B cell (primary cell): ENCODE measurements around the gene POLD2. TPM values are rescaled to one million over a fixed set of nuclear protein-coding genes. Genes with fewer than 3 reads are reported as not detected.

Experiments
- ATAC-seq: fragments of 200-7000 bp; cut with Tn5 transposase; one replicate; pipeline ENCODE4 v1.10.0; 2021; ENCODE audit warnings: low read depth, mild to moderate bottlenecking, moderate number of reproducible peaks, moderate library complexity
- CTCF ChIA-PET: fragments of 350-600 bp; sonication (Branson Sonifier 250); formaldehyde crosslinking; loops from one replicate; lab custom pipeline; 2021; ENCODE audit warnings: antibody characterized with exemption, inconsistent platforms; lab: Charles Lee
- POLR2A ChIA-PET: fragments of 350-600 bp; sonication (Branson Sonifier 250); formaldehyde crosslinking; loops from one replicate; lab custom pipeline; 2021; ENCODE audit warnings: antibody characterized with exemption; lab: Charles Lee
- DNase-seq: peaks from one replicate; pipeline ENCODE4 v3.0.0; 2013
- H2AFZ ChIP-seq: 2 replicates; pipeline ENCODE4 v1.6.1; 2012; ENCODE audit warnings: mild to moderate bottlenecking, low read depth, low read length; ENCODE audit not compliant: insufficient read depth, poor library complexity, severe bottlenecking
- H3K27ac ChIP-seq, 2 donors: 1 replicate in 1 of 2; 2 replicates in 1 of 2; pipeline ENCODE4 v1.5.1; 2012 to 2013; ENCODE audit warnings: low read length in 2 of 2, mild to moderate bottlenecking in 2 of 2, moderate library complexity in 1 of 2
- H3K27me3 ChIP-seq, 4 experiments: fragments of 200-600 bp in 1 of 4; sonication (generic) in 1 of 4; replicated peaks in 1 of 4; 1 replicate in 2 of 4; 2 replicates in 2 of 4; pipeline versions ENCODE4 v1.6.1 to v1.7.0; 2013 to 2016; ENCODE audit warnings: low read length in 3 of 4, mild to moderate bottlenecking in 2 of 4, mixed read lengths in 1 of 4, moderate library complexity in 1 of 4; ENCODE audit not compliant: insufficient read depth in 4 of 4, control insufficient read depth in 3 of 4; ENCODE audit errors: control extremely low read depth in 1 of 4
- H3K36me3 ChIP-seq, 2 experiments: replicated peaks in 1 of 2; 1 replicate in 1 of 2; 2 replicates in 1 of 2; pipeline versions ENCODE4 v1.6.1 to v1.7.1; 2013; ENCODE audit warnings: low read length in 1 of 2; ENCODE audit not compliant: insufficient read depth in 2 of 2, control insufficient read depth in 1 of 2; ENCODE audit errors: control extremely low read depth in 1 of 2, extremely low read depth in 1 of 2
- H3K4me1 ChIP-seq, 2 donors: fragments of 200-600 bp in 1 of 2; sonication (generic) in 1 of 2; 1 replicate in 1 of 2; 2 replicates in 1 of 2; pipeline versions ENCODE4 v1.5.1 to v1.6.1; 2013 to 2017; ENCODE audit warnings: low read length in 2 of 2; ENCODE audit not compliant: control insufficient read depth in 2 of 2, insufficient read depth in 2 of 2
- H3K4me2 ChIP-seq: replicated peaks from 2 replicates; pipeline ENCODE3; 2012; ENCODE audit warnings: mild to moderate bottlenecking, low read depth, low read length; ENCODE audit not compliant: poor library complexity, severe bottlenecking
- H3K4me3 ChIP-seq, 5 experiments: fragments of 200-600 bp in 1 of 5; sonication (generic) in 1 of 5; 1 replicate in 3 of 5; 2 replicates in 2 of 5; pipeline versions ENCODE4 v1.5.1 to v1.7.0; 2011 to 2016; ENCODE audit warnings: low read length in 4 of 5, mild to moderate bottlenecking in 4 of 5, low read depth in 2 of 5, control low read depth in 1 of 5, moderate library complexity in 1 of 5; ENCODE audit not compliant: insufficient read depth in 1 of 5; ENCODE audit errors: control extremely low read depth in 1 of 5, extremely low read depth in 1 of 5
- H3K79me2 ChIP-seq: fragments of 200-600 bp; sonication (generic); one replicate; pipeline ENCODE4 v1.6.0; 2016; ENCODE audit warnings: low read length; ENCODE audit not compliant: control insufficient read depth, insufficient read depth
- H3K9ac ChIP-seq: fragments of 200-600 bp; sonication (generic); 2 replicates; pipeline ENCODE4 v1.6.1; 2017; ENCODE audit warnings: mild to moderate bottlenecking, low read length, moderate library complexity
- H3K9me3 ChIP-seq, 3 donors: one replicate each; pipeline versions ENCODE4 v1.6.1 to v1.7.1; 2013; ENCODE audit warnings: low read length in 2 of 3; ENCODE audit not compliant: control insufficient read depth in 2 of 3, insufficient read depth in 1 of 3; ENCODE audit errors: control extremely low read depth in 1 of 3
- H4K20me1 ChIP-seq: 2 replicates; pipeline ENCODE4 v1.6.0; 2012; ENCODE audit warnings: mild to moderate bottlenecking, low read length; ENCODE audit not compliant: insufficient read depth, control insufficient read depth, poor library complexity, severe bottlenecking
- H3K27ac Mint-ChIP-seq: one replicate; pipeline ENCODE4 v1.8.0; 2021; ENCODE audit warnings: mixed read lengths
- H3K27me3 Mint-ChIP-seq: one replicate; pipeline ENCODE4 v1.8.0; 2021; ENCODE audit warnings: mixed read lengths
- H3K4me1 Mint-ChIP-seq: one replicate; pipeline ENCODE4 v1.8.0; 2021; ENCODE audit warnings: mixed read lengths
- H3K4me3 Mint-ChIP-seq: one replicate; pipeline ENCODE4 v1.8.0; 2021; ENCODE audit warnings: mixed read lengths
- H3K9me3 Mint-ChIP-seq: one replicate; pipeline ENCODE4 v1.8.0; 2022; ENCODE audit warnings: mixed read lengths; ENCODE audit not compliant: insufficient read depth
- EZH2 ChIP-seq: IDR thresholded peaks from 2 replicates; pipeline ENCODE4 v1.6.1; 2012; ENCODE audit warnings: borderline replicate concordance, low read depth, mild to moderate bottlenecking, moderate library complexity, low read length; ENCODE audit not compliant: insufficient read depth, poor library complexity, severe bottlenecking
- WGBS: methylation state at CpG from one replicate; pipeline ENCODE4 v1.1.5; 2013; ENCODE audit warnings: missing lambda C conversion rate; ENCODE audit not compliant: insufficient coverage; 5-methylcytosine and 5-hydroxymethylcytosine counted together
- intact Hi-C: fragments of 100-400 bp; cut with micrococcal nuclease; formaldehyde crosslinking; loops from one replicate; pipeline ENCODE4 v1.10.0; 2022
- polyA plus RNA-seq: library from polyadenylated mRNA; depleted of rRNA; stranded (reverse); fragments of >200 nt; gene quantifications from 2 replicates; pipeline ENCODE4 v1.2.3, GENCODE V29; 2012
- total RNA-seq, 2 donors: library from RNA; stranded (reverse); fragments of 120-200 nt in 1 of 2; gene quantifications; 1 replicate in 1 of 2; 2 replicates in 1 of 2; pipeline versions ENCODE4 v1.2.3 to v1.2.4, GENCODE V29; 2013 to 2022
- TF ChIP-seq, protein P1 (sequence below): fragments of 200-600 bp; IDR thresholded peaks from one replicate; pipeline ENCODE4 v1.8.0; 2022; ENCODE audit warnings: antibody characterized with exemption, mild to moderate bottlenecking

POLD2 gene
- total and polyA plus RNA-seq, 2 donors (not counting 1 experiment from before 2014, with no cell fraction given), result 73.6 to 86.7 TPM

DNA sequence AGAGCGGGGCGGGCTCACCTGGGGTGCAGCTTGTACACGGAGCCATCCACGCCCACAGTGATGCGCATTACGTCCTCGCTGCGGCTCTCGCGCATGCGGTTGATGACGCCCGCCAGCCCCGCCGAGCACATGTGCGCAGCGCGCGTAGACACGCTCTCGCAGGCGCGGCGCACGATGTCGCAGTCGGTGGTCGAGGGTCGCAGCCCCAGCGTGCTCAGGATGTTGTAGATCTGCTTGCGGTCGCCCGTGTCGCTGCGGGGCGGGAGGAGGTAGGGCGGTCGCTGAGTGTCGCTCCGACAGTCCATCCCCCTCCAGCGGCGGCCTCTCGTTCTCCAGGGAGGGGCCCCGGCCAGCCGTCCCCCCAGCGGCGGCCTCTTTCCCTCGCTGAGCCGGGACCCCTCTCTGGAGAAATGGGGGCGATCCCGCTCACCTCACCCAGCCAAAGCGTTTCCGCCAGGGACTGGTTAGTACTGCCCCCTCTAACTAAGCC is 22.2 kb upstream of the POLD2 start:
- CTCF ChIA-PET, result no interaction called here
- Histone ChIP-seq H3K36me3 (no peaks in the 10 kb centered on the region), H3K4me3 (peak overlapping the region in 4 of 5 experiments; percentile 40 to 67 (median 55)), H3K9me3 (no peaks in the 10 kb centered on the region), H3K79me2 (no peaks in the 10 kb centered on the region), H3K27me3 (peaks cover 0 to 24% (median 6%) of the 10 kb centered on the region in 4 experiments), H3K9ac (peak overlapping the region; percentile 62), H3K4me2 (peak overlapping the region; percentile 95), H3K4me1 (peaks cover 13 to 24% of the 10 kb centered on the region in 2 donors), H3K27ac (no peak overlapping the region), H2AFZ (peak overlapping the region; percentile 78), H4K20me1 (no peaks in the 10 kb centered on the region)
- no peaks in the 10 kb centered on the region for H3K9me3 Mint-ChIP-seq
- peak overlapping the region; percentile 67 for H3K27ac Mint-ChIP-seq
- DNase-seq, result peak; percentile 62
- intact Hi-C loops, result no loop called here
- POLR2A ChIA-PET, result no interaction called here
- TF ChIP-seq, protein P1, sequence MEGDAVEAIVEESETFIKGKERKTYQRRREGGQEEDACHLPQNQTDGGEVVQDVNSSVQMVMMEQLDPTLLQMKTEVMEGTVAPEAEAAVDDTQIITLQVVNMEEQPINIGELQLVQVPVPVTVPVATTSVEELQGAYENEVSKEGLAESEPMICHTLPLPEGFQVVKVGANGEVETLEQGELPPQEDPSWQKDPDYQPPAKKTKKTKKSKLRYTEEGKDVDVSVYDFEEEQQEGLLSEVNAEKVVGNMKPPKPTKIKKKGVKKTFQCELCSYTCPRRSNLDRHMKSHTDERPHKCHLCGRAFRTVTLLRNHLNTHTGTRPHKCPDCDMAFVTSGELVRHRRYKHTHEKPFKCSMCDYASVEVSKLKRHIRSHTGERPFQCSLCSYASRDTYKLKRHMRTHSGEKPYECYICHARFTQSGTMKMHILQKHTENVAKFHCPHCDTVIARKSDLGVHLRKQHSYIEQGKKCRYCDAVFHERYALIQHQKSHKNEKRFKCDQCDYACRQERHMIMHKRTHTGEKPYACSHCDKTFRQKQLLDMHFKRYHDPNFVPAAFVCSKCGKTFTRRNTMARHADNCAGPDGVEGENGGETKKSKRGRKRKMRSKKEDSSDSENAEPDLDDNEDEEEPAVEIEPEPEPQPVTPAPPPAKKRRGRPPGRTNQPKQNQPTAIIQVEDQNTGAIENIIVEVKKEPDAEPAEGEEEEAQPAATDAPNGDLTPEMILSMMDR, result no peak
- no peak for TF ChIP-seq EZH2
- ATAC-seq, result peak; percentile 9
- 18% methylated on average over 53 of the region's 53 CpGs for WGBS
- H3K4me1 Mint-ChIP-seq, result peaks cover 14% of the 10 kb centered on the region
- peak overlapping the region; percentile 85 for H3K4me3 Mint-ChIP-seq
- no peaks in the 10 kb centered on the region for H3K27me3 Mint-ChIP-seq

DNA sequence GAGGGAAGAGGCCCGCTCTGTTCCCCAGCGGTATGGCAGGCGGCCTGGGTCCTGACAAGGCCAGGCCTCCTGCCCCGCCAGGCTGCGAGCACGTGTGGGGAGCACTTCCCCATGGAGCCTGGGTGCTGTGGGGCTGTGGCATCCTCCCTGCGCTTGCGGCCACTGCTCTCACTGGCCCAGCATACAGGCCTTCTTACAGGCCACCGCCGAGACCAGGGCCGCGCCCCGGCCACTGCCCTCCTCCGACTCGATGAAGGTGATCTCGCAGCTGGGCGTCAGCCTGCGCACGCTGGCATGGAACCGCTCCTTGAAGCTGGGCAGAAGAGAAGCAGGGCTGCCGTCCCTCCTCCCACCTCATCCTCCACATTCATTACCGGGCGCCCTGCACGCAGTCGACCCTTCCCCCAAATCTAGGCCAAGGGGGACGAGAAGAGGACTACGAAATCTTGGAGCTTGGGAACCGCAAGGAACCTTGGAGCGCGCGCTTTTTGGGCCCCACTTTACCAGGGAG is 21.7 kb upstream of the POLD2 start:
- H4K20me1 ChIP-seq, result no peaks in the 10 kb centered on the region
- H3K79me2 ChIP-seq, result no peaks in the 10 kb centered on the region
- H3K4me1 ChIP-seq, result peaks cover 13 to 19% of the 10 kb centered on the region in 2 donors
- no peak for TF ChIP-seq EZH2
- TF ChIP-seq, protein P1, result no peak
- H3K4me3 ChIP-seq, result peak overlapping the region in 4 of 5 experiments; percentile 40 to 67 (median 55)
- H3K36me3 ChIP-seq, result no peaks in the 10 kb centered on the region
- H3K4me1 Mint-ChIP-seq, result peaks cover 9% of the 10 kb centered on the region
- no peaks in the 10 kb centered on the region for H3K9me3 Mint-ChIP-seq
- peak overlapping the region; percentile 20 for H3K27ac Mint-ChIP-seq
- ChIA-PET CTCF (no interaction called here), POLR2A (no interaction called here)
- no peak overlapping the region for H3K27ac ChIP-seq
- peak overlapping the region; percentile 95 for H3K4me2 ChIP-seq
- H3K27me3 ChIP-seq, result peaks cover 0 to 24% (median 6%) of the 10 kb centered on the region in 4 experiments
- 69% methylated on average over 30 of the region's 31 CpGs for WGBS
- H3K27me3 Mint-ChIP-seq, result no peaks in the 10 kb centered on the region
- H3K4me3 Mint-ChIP-seq, result peak overlapping the region; percentile 85
- peak overlapping the region; percentile 78 for H2AFZ ChIP-seq
- ATAC-seq (no peak), DNase-seq (no peak)
- no peaks in the 10 kb centered on the region for H3K9me3 ChIP-seq
- peak overlapping the region; percentile 62 for H3K9ac ChIP-seq
- intact Hi-C loops, result no loop called here
